Stomach (tissue), 4 donors: ENCODE measurements around the gene SLC4A1AP.

Experiments
- POLR2A ChIP-seq, 4 donors: fragments of 450-650 bp; IDR thresholded peaks; one replicate each; pipeline ENCODE4 v1.6.1; 2016; ENCODE audit warnings: antibody characterized with exemption in 4 of 4, control low read depth in 2 of 4, mild to moderate bottlenecking in 1 of 4, moderate library complexity in 1 of 4
- POLR2AphosphoS5 ChIP-seq, 3 donors: sonication (generic); formaldehyde crosslinking; IDR thresholded peaks; one replicate each; pipeline ENCODE4 v1.6.1; 2016; ENCODE audit warnings: antibody characterized with exemption in 3 of 3
- TF ChIP-seq, protein P1 (sequence below), 7 experiments: fragments of 450-650 bp in 4 of 7; fragments of 200-600 bp in 3 of 7; sonication (generic) in 3 of 7; IDR thresholded peaks; one replicate each; pipeline ENCODE4 v1.5.1; 2016 to 2019; ENCODE audit warnings: antibody characterized with exemption in 7 of 7, control low read depth in 2 of 7, mild to moderate bottlenecking in 1 of 7

DNA sequence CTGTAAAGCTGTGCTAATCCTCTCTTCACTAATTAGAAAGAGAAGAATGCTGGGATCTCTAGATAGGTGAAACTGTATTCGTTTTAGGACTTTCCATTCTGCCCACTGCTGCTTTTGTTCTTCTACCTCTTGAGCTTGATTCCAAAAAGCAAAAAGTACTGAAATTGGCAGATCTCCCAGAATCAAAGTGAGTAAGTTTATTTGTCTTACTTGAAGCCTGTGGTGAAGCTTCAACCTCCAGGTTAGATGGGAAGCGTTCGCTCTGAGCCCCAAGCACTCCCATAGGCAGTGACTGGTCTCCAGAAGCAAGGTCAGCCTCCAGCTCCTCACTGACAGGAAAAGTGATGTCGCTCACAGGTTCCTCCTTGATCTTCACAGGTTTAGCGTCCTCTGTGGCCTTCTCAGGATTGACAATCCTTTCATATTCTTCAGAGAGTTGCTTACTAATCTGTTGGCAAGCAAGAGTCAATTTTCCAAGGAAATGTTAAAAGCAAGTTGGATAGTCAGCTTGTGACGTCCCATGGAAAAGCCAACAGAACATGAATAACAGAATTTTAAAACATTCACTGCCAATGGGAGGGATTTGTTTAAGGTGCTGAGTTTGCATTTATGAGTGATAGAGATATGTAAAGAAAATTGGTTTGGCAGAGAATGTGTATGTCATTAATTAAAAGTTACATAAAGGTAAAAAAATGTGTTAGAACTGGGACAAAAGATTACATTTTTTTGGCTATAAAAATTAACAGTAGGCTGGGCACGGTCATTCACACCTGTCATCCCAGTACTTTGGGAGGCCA lies 8.3 kb upstream of the SLC4A1AP start:
- TF ChIP-seq, protein P1, sequence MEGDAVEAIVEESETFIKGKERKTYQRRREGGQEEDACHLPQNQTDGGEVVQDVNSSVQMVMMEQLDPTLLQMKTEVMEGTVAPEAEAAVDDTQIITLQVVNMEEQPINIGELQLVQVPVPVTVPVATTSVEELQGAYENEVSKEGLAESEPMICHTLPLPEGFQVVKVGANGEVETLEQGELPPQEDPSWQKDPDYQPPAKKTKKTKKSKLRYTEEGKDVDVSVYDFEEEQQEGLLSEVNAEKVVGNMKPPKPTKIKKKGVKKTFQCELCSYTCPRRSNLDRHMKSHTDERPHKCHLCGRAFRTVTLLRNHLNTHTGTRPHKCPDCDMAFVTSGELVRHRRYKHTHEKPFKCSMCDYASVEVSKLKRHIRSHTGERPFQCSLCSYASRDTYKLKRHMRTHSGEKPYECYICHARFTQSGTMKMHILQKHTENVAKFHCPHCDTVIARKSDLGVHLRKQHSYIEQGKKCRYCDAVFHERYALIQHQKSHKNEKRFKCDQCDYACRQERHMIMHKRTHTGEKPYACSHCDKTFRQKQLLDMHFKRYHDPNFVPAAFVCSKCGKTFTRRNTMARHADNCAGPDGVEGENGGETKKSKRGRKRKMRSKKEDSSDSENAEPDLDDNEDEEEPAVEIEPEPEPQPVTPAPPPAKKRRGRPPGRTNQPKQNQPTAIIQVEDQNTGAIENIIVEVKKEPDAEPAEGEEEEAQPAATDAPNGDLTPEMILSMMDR (IDR thresholded peaks at IDR 0.05): no peak
- TF ChIP-seq POLR2AphosphoS5 (IDR thresholded peaks at IDR 0.05): no peak
- no peak for TF ChIP-seq POLR2A (IDR thresholded peaks at IDR 0.05)
